IPS-20b (cell line): ENCODE data around the gene SLC5A10.
"Not testable (repeated sequence)": the region's sequence is repeated elsewhere in the genome, so short reads cannot be mapped to it uniquely, and the experiment has no call there.

Experiments
- H3K27ac ChIP-seq: one replicate; pipeline ENCODE4 v1.5.1; 2013; ENCODE audit warnings: low read length
- H3K27me3 ChIP-seq: 2 replicates; pipeline ENCODE4 v1.6.1; 2013; ENCODE audit warnings: mild to moderate bottlenecking, low read length, inconsistent platforms; ENCODE audit not compliant: insufficient read depth
- H3K36me3 ChIP-seq: 2 replicates; pipeline ENCODE4 v1.6.1; 2013; ENCODE audit warnings: low read depth, mild to moderate bottlenecking, inconsistent platforms, low read length, moderate library complexity; ENCODE audit not compliant: insufficient read depth
- H3K4me1 ChIP-seq: 2 replicates; pipeline ENCODE4 v1.6.1; 2013; ENCODE audit warnings: mild to moderate bottlenecking, control low read depth, inconsistent platforms, low read length, moderate library complexity; ENCODE audit not compliant: insufficient read depth
- H3K4me3 ChIP-seq: 2 replicates; pipeline ENCODE4 v1.5.1; 2013; ENCODE audit warnings: mild to moderate bottlenecking, low read length, inconsistent platforms
- H3K9ac ChIP-seq: 2 replicates; pipeline ENCODE4 v1.6.1; 2013; ENCODE audit warnings: low read depth, mild to moderate bottlenecking, inconsistent platforms, low read length, moderate library complexity
- H3K9me3 ChIP-seq: 2 replicates; pipeline ENCODE4 v1.6.1; 2013; ENCODE audit warnings: mild to moderate bottlenecking, low read depth, low read length, inconsistent platforms; ENCODE audit not compliant: insufficient read depth

The SLC5A10 gene

GRCh38 chr17:19030771-19031449, 78.9 kb downstream of the SLC5A10 start:
- H3K9me3 ChIP-seq, H3K4me1 ChIP-seq, H3K27ac ChIP-seq, H3K36me3 ChIP-seq, H3K9ac ChIP-seq, H3K4me3 ChIP-seq, H3K27me3 ChIP-seq: not testable (repeated sequence)

GRCh38 chr17:19031729-19032128, 79.8 kb downstream of the SLC5A10 start:
- H3K9me3 ChIP-seq, H3K27ac ChIP-seq, H3K9ac ChIP-seq: not testable (repeated sequence)

GRCh38 chr17:19032377-19032988, 80.5 kb downstream of the SLC5A10 start:
- not testable (repeated sequence) for H3K9ac ChIP-seq, H3K27ac ChIP-seq, H3K9me3 ChIP-seq, H3K27me3 ChIP-seq, H3K4me3 ChIP-seq, H3K36me3 ChIP-seq, H3K4me1 ChIP-seq

More at GRCh38 chr17:19031729-19032128, 79.8 kb downstream of the SLC5A10 start:
- H3K4me1 ChIP-seq, H3K4me3 ChIP-seq, H3K27me3 ChIP-seq, H3K36me3 ChIP-seq: not testable (repeated sequence)

GRCh38 chr17:19036186-19036585, 84.2 kb downstream of the SLC5A10 start:
- not testable (repeated sequence) for H3K4me1 ChIP-seq, H3K4me3 ChIP-seq, H3K27ac ChIP-seq, H3K9me3 ChIP-seq, H3K36me3 ChIP-seq, H3K27me3 ChIP-seq, H3K9ac ChIP-seq

GRCh38 chr17:19037547-19037946, 85.6 kb downstream of the SLC5A10 start:
- H3K9me3 ChIP-seq, H3K4me3 ChIP-seq, H3K27me3 ChIP-seq, H3K9ac ChIP-seq, H3K36me3 ChIP-seq, H3K4me1 ChIP-seq, H3K27ac ChIP-seq: not testable (repeated sequence)

GRCh38 chr17:19038007-19038406, 86.0 kb downstream of the SLC5A10 start:
- H3K9ac ChIP-seq, H3K36me3 ChIP-seq, H3K4me1 ChIP-seq: not testable (repeated sequence)

GRCh38 chr17:19038730-19039129, 86.8 kb downstream of the SLC5A10 start:
- H3K27ac ChIP-seq, H3K4me3 ChIP-seq, H3K4me1 ChIP-seq, H3K9ac ChIP-seq, H3K36me3 ChIP-seq, H3K9me3 ChIP-seq, H3K27me3 ChIP-seq: not testable (repeated sequence)

More at GRCh38 chr17:19038007-19038406, 86.0 kb downstream of the SLC5A10 start:
- H3K27me3 ChIP-seq, H3K9me3 ChIP-seq, H3K4me3 ChIP-seq, H3K27ac ChIP-seq: not testable (repeated sequence)

- H3K27ac ChIP-seq = not testable (repeated sequence)
Observed at GRCh38 chr17:19040350-19040749, 88.4 kb downstream of the SLC5A10 start.

GRCh38 chr17:19041871-19042270, 89.9 kb downstream of the SLC5A10 start:
- not testable (repeated sequence) for H3K9ac ChIP-seq, H3K4me1 ChIP-seq, H3K27ac ChIP-seq, H3K4me3 ChIP-seq, H3K36me3 ChIP-seq, H3K27me3 ChIP-seq, H3K9me3 ChIP-seq

More at GRCh38 chr17:19040350-19040749, 88.4 kb downstream of the SLC5A10 start:
- H3K4me3 ChIP-seq, H3K36me3 ChIP-seq, H3K27me3 ChIP-seq, H3K4me1 ChIP-seq, H3K9me3 ChIP-seq, H3K9ac ChIP-seq: not testable (repeated sequence)

GRCh38 chr17:19042369-19042768, 90.4 kb downstream of the SLC5A10 start:
- not testable (repeated sequence) for H3K4me3 ChIP-seq, H3K36me3 ChIP-seq, H3K9ac ChIP-seq, H3K4me1 ChIP-seq, H3K9me3 ChIP-seq, H3K27ac ChIP-seq, H3K27me3 ChIP-seq

- not testable (repeated sequence) for H3K9me3 ChIP-seq, H3K9ac ChIP-seq, H3K27me3 ChIP-seq, H3K4me3 ChIP-seq, H3K4me1 ChIP-seq, H3K27ac ChIP-seq, H3K36me3 ChIP-seq
Observed at GRCh38 chr17:19043032-19043431, 91.1 kb downstream of the SLC5A10 start.

GRCh38 chr17:19044643-19045042, 92.7 kb downstream of the SLC5A10 start:
- H3K9me3 ChIP-seq, H3K9ac ChIP-seq, H3K27ac ChIP-seq, H3K4me3 ChIP-seq, H3K4me1 ChIP-seq, H3K36me3 ChIP-seq, H3K27me3 ChIP-seq: not testable (repeated sequence)
